Tibial artery (tissue), 4 donors: ENCODE results near the gene HOXC12.

Experiments used
- DNase-seq, 2 donors: peaks; one replicate each; pipeline ENCODE4 v3.0.0-alpha.2; 2019
- H3K27ac ChIP-seq, 2 donors: fragments of 200-600 bp; sonication (generic) in 1 of 2; 1 replicate in 1 of 2; 2 replicates in 1 of 2; pipeline ENCODE4 v1.5.1; 2018 to 2019; ENCODE audit warnings: mild to moderate bottlenecking in 1 of 2
- H3K27me3 ChIP-seq, 2 donors: fragments of 200-600 bp; sonication (generic) in 1 of 2; one replicate each; pipeline versions ENCODE4 v1.5.1 to v1.6.0; 2016 to 2019
- H3K36me3 ChIP-seq, 3 donors: fragments of 200-600 bp; sonication (generic) in 2 of 3; one replicate each; pipeline ENCODE4 v1.5.1; 2016 to 2019; ENCODE audit warnings: mild to moderate bottlenecking in 2 of 3
- H3K4me1 ChIP-seq, 4 donors: fragments of 200-600 bp; sonication (generic) in 2 of 4; 1 replicate in 3 of 4; 2 replicates in 1 of 4; pipeline ENCODE4 v1.5.1; 2016 to 2019
- H3K4me3 ChIP-seq, 2 donors: fragments of 200-600 bp; sonication (generic) in 1 of 2; 1 replicate in 1 of 2; 2 replicates in 1 of 2; pipeline ENCODE4 v1.5.1; 2018 to 2019; ENCODE audit warnings: mild to moderate bottlenecking in 2 of 2
- H3K9me3 ChIP-seq, 3 donors: fragments of 200-600 bp; sonication (generic) in 1 of 3; one replicate each; pipeline ENCODE4 v1.5.1; 2016 to 2019
- intact Hi-C: fragments of 100-400 bp; cut with DNase I; formaldehyde crosslinking; loops from one replicate; pipeline ENCODE4 v1.15.0; 2023; ENCODE audit warnings: low total_unique reads
- TF ChIP-seq, protein P1 (sequence below), 2 experiments: fragments of 200-600 bp in 1 of 2; fragments of 450-650 bp in 1 of 2; IDR thresholded peaks; one replicate each; pipeline ENCODE4 v1.5.1; 2017 to 2019; ENCODE audit warnings: antibody characterized with exemption in 2 of 2, mild to moderate bottlenecking in 1 of 2, moderate library complexity in 1 of 2

Gene HOXC12

GRCh38 chr12:53995002-53995377, 40.3 kb downstream of the HOXC12 start:
- intact Hi-C loops: no loop called here
- TF ChIP-seq, protein P1, sequence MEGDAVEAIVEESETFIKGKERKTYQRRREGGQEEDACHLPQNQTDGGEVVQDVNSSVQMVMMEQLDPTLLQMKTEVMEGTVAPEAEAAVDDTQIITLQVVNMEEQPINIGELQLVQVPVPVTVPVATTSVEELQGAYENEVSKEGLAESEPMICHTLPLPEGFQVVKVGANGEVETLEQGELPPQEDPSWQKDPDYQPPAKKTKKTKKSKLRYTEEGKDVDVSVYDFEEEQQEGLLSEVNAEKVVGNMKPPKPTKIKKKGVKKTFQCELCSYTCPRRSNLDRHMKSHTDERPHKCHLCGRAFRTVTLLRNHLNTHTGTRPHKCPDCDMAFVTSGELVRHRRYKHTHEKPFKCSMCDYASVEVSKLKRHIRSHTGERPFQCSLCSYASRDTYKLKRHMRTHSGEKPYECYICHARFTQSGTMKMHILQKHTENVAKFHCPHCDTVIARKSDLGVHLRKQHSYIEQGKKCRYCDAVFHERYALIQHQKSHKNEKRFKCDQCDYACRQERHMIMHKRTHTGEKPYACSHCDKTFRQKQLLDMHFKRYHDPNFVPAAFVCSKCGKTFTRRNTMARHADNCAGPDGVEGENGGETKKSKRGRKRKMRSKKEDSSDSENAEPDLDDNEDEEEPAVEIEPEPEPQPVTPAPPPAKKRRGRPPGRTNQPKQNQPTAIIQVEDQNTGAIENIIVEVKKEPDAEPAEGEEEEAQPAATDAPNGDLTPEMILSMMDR (IDR thresholded peaks at IDR 0.05): no peak
- peaks cover 4 to 68% (median 52%) of the 10 kb centered on the region in 4 donors for H3K4me1 ChIP-seq
- DNase-seq: no peak
- no peaks in the 10 kb centered on the region for H3K27me3 ChIP-seq
- no peaks in the 10 kb centered on the region for H3K9me3 ChIP-seq
- no peaks in the 10 kb centered on the region for H3K36me3 ChIP-seq
- H3K4me3 ChIP-seq: peak overlapping the region; percentile 64 to 76
- H3K27ac ChIP-seq: peak overlapping the region; percentile 93 to 98

DNA sequence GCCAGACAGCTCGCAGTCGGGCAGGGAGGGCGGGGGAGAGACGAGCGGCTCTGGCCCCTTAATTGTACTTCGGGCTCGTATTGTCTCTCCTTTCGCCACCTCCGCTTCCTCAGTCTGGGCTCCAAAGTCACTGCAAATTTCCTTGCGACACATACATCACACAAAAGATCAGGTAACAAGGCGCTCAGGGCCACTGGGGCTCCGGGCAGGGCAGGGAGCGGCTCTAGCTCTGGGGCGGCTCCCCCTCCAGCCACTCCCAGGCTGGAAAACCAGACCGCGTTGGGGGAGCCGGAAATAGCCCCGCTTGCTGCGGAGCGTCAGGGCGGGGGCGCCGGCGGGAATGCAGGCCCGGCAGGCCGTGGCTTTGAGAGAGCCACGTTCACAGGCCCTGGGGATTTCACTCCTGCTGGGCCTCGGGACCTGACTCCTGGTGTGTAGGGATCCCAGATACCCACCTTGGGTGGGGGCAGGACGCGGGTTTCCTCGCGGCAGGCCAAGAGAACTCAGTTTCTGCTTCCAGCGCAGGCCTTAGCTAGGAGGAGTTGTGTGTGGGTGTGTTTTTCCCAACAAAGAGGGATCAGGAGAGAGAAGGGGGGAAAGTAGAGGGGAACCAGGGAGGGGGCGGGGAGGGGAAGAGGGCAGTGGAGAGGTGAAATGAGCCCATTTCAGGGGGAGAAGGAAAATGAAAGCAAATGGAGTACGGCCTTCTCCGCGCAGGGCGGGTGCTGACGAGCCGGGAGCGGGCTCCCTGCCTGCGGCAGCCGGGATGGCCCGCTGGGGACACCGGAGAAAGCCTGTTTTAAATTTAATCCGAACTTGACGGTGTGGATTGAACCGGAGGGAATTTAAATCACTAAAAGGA, 40.9 kb downstream of the HOXC12 start:
- H3K27ac ChIP-seq: peak overlapping the region; percentile 93 to 98
- TF ChIP-seq, protein P1 (IDR thresholded peaks at IDR 0.05): no peak
- intact Hi-C loops: no loop called here
- H3K27me3 ChIP-seq: no peaks in the 10 kb centered on the region
- no peaks in the 10 kb centered on the region for H3K36me3 ChIP-seq
- H3K4me1 ChIP-seq: peaks cover 4 to 64% (median 52%) of the 10 kb centered on the region in 4 donors
- peak overlapping the region; percentile 64 to 76 for H3K4me3 ChIP-seq
- DNase-seq: peak; percentile 76 to 90
- no peaks in the 10 kb centered on the region for H3K9me3 ChIP-seq

- peaks cover 4 to 70% (median 53%) of the 10 kb centered on the region in 4 donors for H3K4me1 ChIP-seq
- H3K9me3 ChIP-seq: no peaks in the 10 kb centered on the region
- H3K4me3 ChIP-seq: peak overlapping the region; percentile 64 to 76
- no peak for DNase-seq
- peak overlapping the region; percentile 93 to 98 for H3K27ac ChIP-seq
- intact Hi-C loops: no loop called here
- no peaks in the 10 kb centered on the region for H3K36me3 ChIP-seq
- H3K27me3 ChIP-seq: no peaks in the 10 kb centered on the region
- TF ChIP-seq, protein P1 (IDR thresholded peaks at IDR 0.05): no peak
Measured at GRCh38 chr12:53996240-53997203, 41.8 kb downstream of the HOXC12 start.

DNA sequence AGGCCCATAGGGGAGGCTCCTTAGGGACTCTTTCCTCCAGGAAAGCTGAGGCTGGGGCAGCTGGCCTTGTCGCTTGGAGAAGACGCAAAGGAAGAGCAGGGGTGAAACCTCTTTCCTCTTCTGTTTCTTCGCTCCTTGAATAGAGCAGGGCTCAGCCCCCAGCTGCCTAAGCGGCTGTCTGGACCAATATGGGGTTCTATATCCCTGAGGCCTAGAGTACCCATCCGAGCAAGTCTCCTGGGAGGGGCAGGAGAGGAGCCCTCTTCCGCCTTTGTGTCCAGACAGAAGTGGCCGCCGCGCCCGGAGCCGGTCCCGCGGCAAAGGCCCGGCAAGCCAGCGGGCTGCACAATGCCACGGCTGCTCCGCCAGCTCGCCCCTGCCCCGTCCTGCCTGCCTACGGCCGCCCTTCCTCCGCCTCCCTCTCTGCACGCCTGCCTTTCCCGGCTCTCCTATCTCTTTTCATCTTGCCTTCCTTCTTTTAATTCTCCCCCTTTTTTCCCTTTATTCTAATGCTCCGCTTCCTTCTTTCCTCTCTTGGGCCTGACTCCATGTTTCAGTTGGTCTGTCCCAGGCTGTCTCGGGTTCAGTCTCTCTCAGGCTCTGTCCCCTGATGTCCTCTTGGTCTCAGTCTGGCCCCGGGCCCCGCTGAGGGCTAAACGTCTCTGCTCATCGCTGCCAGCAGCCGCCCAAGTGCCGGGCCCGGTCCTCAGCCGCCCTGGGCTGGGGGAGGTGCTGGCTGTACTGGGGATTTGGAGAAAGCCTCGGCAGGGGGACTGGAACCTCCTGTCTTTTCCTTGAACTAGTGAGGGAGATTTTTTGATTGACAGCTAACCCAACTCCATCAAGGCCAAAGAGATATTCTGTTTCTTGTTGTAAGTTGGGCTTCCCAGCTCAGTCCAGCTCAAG, 42.8 kb downstream of the HOXC12 start:
- TF ChIP-seq, protein P1 (IDR thresholded peaks at IDR 0.05): no peak
- H3K9me3 ChIP-seq: no peaks in the 10 kb centered on the region
- H3K36me3 ChIP-seq: no peaks in the 10 kb centered on the region
- no peak for DNase-seq
- peak overlapping the region; percentile 64 to 76 for H3K4me3 ChIP-seq
- H3K27ac ChIP-seq: peak overlapping the region; percentile 93 to 98
- intact Hi-C loops: no loop called here
- H3K27me3 ChIP-seq: no peaks in the 10 kb centered on the region
- H3K4me1 ChIP-seq: peaks cover 4 to 67% (median 48%) of the 10 kb centered on the region in 4 donors
